Fibroblast of lung (primary cell): Measurements from ENCODE around the gene LHFPL6. TPM values are rescaled to one million over a fixed set of nuclear protein-coding genes. Genes with fewer than 3 reads are reported as not detected.
A peak's percentile ranks its signal among the peaks of the same experiment; 100 is the strongest.

Experiments
- DNase-seq, 2 donors: peaks; one replicate each; pipeline versions ENCODE4 v3.0.0 to v3.0.0-alpha.2; 2010; ENCODE audit warnings: low read depth in 2 of 2
- H2AFZ ChIP-seq: 2 replicates; pipeline ENCODE4 v1.5.1; 2012; ENCODE audit warnings: low read length, control low read depth, inconsistent platforms
- H3K27ac ChIP-seq: 2 replicates; pipeline ENCODE4 v1.5.1; 2011; ENCODE audit warnings: low read length, control low read depth; ENCODE audit not compliant: insufficient read depth
- H3K27me3 ChIP-seq: 2 replicates; pipeline ENCODE4 v1.5.1; 2011; ENCODE audit warnings: mild to moderate bottlenecking, low read length; ENCODE audit not compliant: control insufficient read depth, insufficient read depth
- H3K36me3 ChIP-seq: 2 replicates; pipeline ENCODE4 v1.5.1; 2011; ENCODE audit warnings: low read length; ENCODE audit not compliant: control insufficient read depth, insufficient read depth
- H3K4me1 ChIP-seq: 2 replicates; pipeline ENCODE4 v1.5.1; 2011; ENCODE audit warnings: low read length; ENCODE audit not compliant: control insufficient read depth, insufficient read depth; ENCODE audit errors: extremely low read depth
- H3K4me2 ChIP-seq: 2 replicates; pipeline ENCODE4 v1.5.1; 2011; ENCODE audit warnings: low read length, control low read depth; ENCODE audit not compliant: insufficient read depth; ENCODE audit errors: extremely low read depth
- H3K4me3 ChIP-seq, 4 experiments: fragments of 200-600 bp in 1 of 4; sonication (generic) in 1 of 4; replicated peaks in 1 of 4; 2 replicates each; pipeline ENCODE4 v1.5.1; 2011 to 2016; ENCODE audit warnings: low read length in 4 of 4, low read depth in 3 of 4, mild to moderate bottlenecking in 3 of 4, control low read depth in 2 of 4, inconsistent platforms in 1 of 4, mixed read lengths in 1 of 4; ENCODE audit not compliant: insufficient read depth in 1 of 4; ENCODE audit errors: control extremely low read depth in 1 of 4
- H3K79me2 ChIP-seq: 2 replicates; pipeline ENCODE4 v1.5.1; 2012; ENCODE audit warnings: mild to moderate bottlenecking, low read length, inconsistent platforms; ENCODE audit not compliant: control insufficient read depth, insufficient read depth
- H3K9ac ChIP-seq: 2 replicates; pipeline ENCODE4 v1.5.1; 2011; ENCODE audit warnings: mild to moderate bottlenecking, low read length, control low read depth; ENCODE audit not compliant: insufficient read depth
- H3K9me3 ChIP-seq: 2 replicates; pipeline ENCODE4 v1.5.1; 2012; ENCODE audit warnings: low read depth, low read length; ENCODE audit not compliant: control insufficient read depth, insufficient read depth
- H4K20me1 ChIP-seq: 2 replicates; pipeline ENCODE4 v1.5.1; 2011; ENCODE audit warnings: low read length; ENCODE audit not compliant: control insufficient read depth, insufficient read depth; ENCODE audit errors: extremely low read depth
- EZH2 ChIP-seq: IDR thresholded peaks from 2 replicates; pipeline ENCODE4 v1.5.1; 2012; ENCODE audit warnings: low read length, control low read depth, mild to moderate bottlenecking; ENCODE audit errors: missing control alignments
- polyA plus RNA-seq, 2 donors: library from polyadenylated mRNA; depleted of rRNA in 1 of 2; stranded (reverse) in 1 of 2; unstranded in 1 of 2; fragments of >200 nt; gene quantifications; 2 replicates each; pipeline ENCODE4 v1.2.1, GENCODE V29; 2011 to 2012; ENCODE audit warnings: missing spikeins in 1 of 2
- total RNA-seq: library from RNA; depleted of rRNA; stranded (reverse); fragments of >200 nt; gene quantifications from 2 replicates; pipeline ENCODE4 v1.2.1, GENCODE V29; 2014
- TF ChIP-seq, protein P1 (sequence below), 2 donors: IDR thresholded peaks in 1 of 2; conservative IDR thresholded peaks in 1 of 2; 1 replicate in 1 of 2; 2 replicates in 1 of 2; pipeline ENCODE4 v1.5.1; 2011 to 2012; ENCODE audit warnings: low read length in 2 of 2, control low read depth in 1 of 2, inconsistent platforms in 1 of 2, low read depth in 1 of 2, mild to moderate bottlenecking in 1 of 2

Gene LHFPL6
- total and polyA plus RNA-seq, 2 donors (not counting 1 experiment from before 2014, with no cell fraction given) = 42.4 to 86.8 TPM

- no peaks in the 10 kb centered on the region for H3K9me3 ChIP-seq
- no peak overlapping the region for H3K27ac ChIP-seq
- no peaks in the 10 kb centered on the region for H4K20me1 ChIP-seq
- H2AFZ ChIP-seq = no peak overlapping the region
- H3K36me3 ChIP-seq = no peaks in the 10 kb centered on the region
- TF ChIP-seq EZH2 = no peak
- TF ChIP-seq, protein P1, sequence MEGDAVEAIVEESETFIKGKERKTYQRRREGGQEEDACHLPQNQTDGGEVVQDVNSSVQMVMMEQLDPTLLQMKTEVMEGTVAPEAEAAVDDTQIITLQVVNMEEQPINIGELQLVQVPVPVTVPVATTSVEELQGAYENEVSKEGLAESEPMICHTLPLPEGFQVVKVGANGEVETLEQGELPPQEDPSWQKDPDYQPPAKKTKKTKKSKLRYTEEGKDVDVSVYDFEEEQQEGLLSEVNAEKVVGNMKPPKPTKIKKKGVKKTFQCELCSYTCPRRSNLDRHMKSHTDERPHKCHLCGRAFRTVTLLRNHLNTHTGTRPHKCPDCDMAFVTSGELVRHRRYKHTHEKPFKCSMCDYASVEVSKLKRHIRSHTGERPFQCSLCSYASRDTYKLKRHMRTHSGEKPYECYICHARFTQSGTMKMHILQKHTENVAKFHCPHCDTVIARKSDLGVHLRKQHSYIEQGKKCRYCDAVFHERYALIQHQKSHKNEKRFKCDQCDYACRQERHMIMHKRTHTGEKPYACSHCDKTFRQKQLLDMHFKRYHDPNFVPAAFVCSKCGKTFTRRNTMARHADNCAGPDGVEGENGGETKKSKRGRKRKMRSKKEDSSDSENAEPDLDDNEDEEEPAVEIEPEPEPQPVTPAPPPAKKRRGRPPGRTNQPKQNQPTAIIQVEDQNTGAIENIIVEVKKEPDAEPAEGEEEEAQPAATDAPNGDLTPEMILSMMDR (conservative IDR thresholded peaks at IDR 0.05 in 1 of 2, IDR thresholded peaks at IDR 0.05 in 1 of 2; ENCODE audit: low read depth in 1 of 2, low read length in 2 of 2) = no peak
- peak in 1 of 2 donors; percentile 87 for DNase-seq
- no peak overlapping the region for H3K9ac ChIP-seq
- no peaks in the 10 kb centered on the region for H3K79me2 ChIP-seq
- H3K27me3 ChIP-seq = no peaks in the 10 kb centered on the region
- no peak overlapping the region for H3K4me3 ChIP-seq
- no peak overlapping the region for H3K4me2 ChIP-seq
- H3K4me1 ChIP-seq = peaks cover 1% of the 10 kb centered on the region
Observed at GRCh38 chr13:39321574-39321973, 281.4 kb downstream of the LHFPL6 start.

DNA sequence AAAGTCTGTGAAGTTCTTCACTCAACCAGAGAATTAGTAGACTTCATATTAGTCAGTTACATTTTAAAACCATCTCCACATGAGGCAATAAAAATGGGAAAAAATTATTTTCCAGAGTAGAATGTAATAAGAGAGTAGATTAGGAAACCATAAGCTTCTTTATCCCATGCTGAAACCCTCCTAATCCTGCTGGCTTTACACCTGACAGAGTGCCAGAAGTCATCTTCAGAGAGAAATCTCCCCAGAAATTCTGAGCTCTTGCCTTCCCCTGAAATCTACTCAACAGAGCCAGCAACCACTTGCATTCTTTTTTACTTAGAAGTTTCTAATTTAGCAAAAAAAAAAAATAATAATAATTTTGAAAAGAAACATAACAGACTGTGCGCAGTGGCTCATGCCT is 284.8 kb downstream of the LHFPL6 start:
- no peak overlapping the region for H2AFZ ChIP-seq
- no peaks in the 10 kb centered on the region for H4K20me1 ChIP-seq
- H3K36me3 ChIP-seq = no peaks in the 10 kb centered on the region
- H3K9me3 ChIP-seq = no peaks in the 10 kb centered on the region
- peaks cover 2% of the 10 kb centered on the region for H3K4me1 ChIP-seq
- no peak for TF ChIP-seq EZH2
- TF ChIP-seq, protein P1 (conservative IDR thresholded peaks at IDR 0.05 in 1 of 2, IDR thresholded peaks at IDR 0.05 in 1 of 2; ENCODE audit: low read depth in 1 of 2, low read length in 2 of 2) = no peak
- H3K4me3 ChIP-seq = no peak overlapping the region
- no peaks in the 10 kb centered on the region for H3K27me3 ChIP-seq
- no peaks in the 10 kb centered on the region for H3K79me2 ChIP-seq
- H3K27ac ChIP-seq = no peak overlapping the region
- H3K4me2 ChIP-seq = no peak overlapping the region
- DNase-seq = no peak
- no peak overlapping the region for H3K9ac ChIP-seq

DNA sequence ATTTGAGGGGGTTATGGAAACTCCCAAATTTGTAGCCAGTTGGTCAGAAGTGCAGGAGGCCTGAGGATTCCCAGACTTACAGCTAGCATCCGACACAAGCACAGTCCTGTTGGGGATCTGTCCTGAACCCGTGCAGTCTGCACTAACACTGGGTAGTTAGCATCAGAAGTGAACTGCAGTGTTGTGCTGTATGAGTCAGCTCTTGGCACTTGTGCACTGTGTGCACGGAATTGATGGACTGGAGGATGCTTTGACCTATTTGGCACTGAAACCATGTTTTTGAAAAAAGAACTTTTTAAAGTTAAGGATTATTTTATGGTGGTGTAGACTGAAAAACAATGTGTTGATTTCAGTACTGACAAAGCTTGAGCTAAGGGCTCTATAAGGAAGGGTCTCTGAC is 285.7 kb downstream of the LHFPL6 start:
- Histone ChIP-seq H3K4me3 (no peak overlapping the region), H2AFZ (no peak overlapping the region), H3K27ac (no peak overlapping the region), H3K9ac (no peak overlapping the region), H4K20me1 (no peaks in the 10 kb centered on the region), H3K79me2 (no peaks in the 10 kb centered on the region), H3K9me3 (no peaks in the 10 kb centered on the region), H3K36me3 (no peaks in the 10 kb centered on the region), H3K4me1 (peaks cover 2% of the 10 kb centered on the region), H3K4me2 (peak overlapping the region; percentile 9), H3K27me3 (no peaks in the 10 kb centered on the region)
- no peak for TF ChIP-seq EZH2
- peak; percentile 61 to 88 for DNase-seq
